CD4-positive, alpha-beta T cell treated with Interleukin-17A for 1 hour (primary cell): Measurements from ENCODE around the gene TSSK2.
"Not testable (repeated sequence)": the region's sequence is repeated elsewhere in the genome, so short reads cannot be mapped to it uniquely, and the experiment has no call there.

Source experiments
- DNase-seq: peaks from one replicate; pipeline ENCODE4 v3.0.0-alpha.2; 2020

Gene TSSK2

GRCh38 chr22:19130959-19131684 lies at the start of gene TSSK2:
Gene TSSK2, plus strand, starts transcription at chr22:19131308. Its CDS starts 92 bp downstream, at chr22:19131400.
- no peak for DNase-seq

GRCh38 chr22:19081351-19081750 lies 49.8 kb upstream of the TSSK2 start:
- no peak for DNase-seq

- DNase-seq = no peak
Observed at GRCh38 chr22:19082101-19082500, 49.0 kb upstream of the TSSK2 start.

- no peak for DNase-seq
Observed at GRCh38 chr22:19082793-19083192, 48.3 kb upstream of the TSSK2 start.

GRCh38 chr22:19084126-19084525 lies 47.0 kb upstream of the TSSK2 start:
- not testable (repeated sequence) for DNase-seq

- not testable (repeated sequence) for DNase-seq
Observed at GRCh38 chr22:19084586-19084985, 46.5 kb upstream of the TSSK2 start.

- DNase-seq = no peak
Observed at GRCh38 chr22:19085233-19085718, 45.8 kb upstream of the TSSK2 start.

GRCh38 chr22:19086417-19086816 lies 44.7 kb upstream of the TSSK2 start:
- DNase-seq = no peak

- no peak for DNase-seq
Observed at GRCh38 chr22:19086896-19087295, 44.2 kb upstream of the TSSK2 start.

- DNase-seq = no peak
Observed at GRCh38 chr22:19088866-19089595, 42.1 kb upstream of the TSSK2 start.

GRCh38 chr22:19090183-19090582 lies 40.9 kb upstream of the TSSK2 start:
- no peak for DNase-seq

- DNase-seq = no peak
Observed at GRCh38 chr22:19090586-19091127, 40.5 kb upstream of the TSSK2 start.

- DNase-seq = no peak
Observed at GRCh38 chr22:19092725-19093124, 38.4 kb upstream of the TSSK2 start.

GRCh38 chr22:19094393-19094997 lies 36.6 kb upstream of the TSSK2 start:
- DNase-seq = no peak

- DNase-seq = no peak
Observed at GRCh38 chr22:19096555-19096954, 34.6 kb upstream of the TSSK2 start.

GRCh38 chr22:19097518-19097917 lies 33.6 kb upstream of the TSSK2 start:
- DNase-seq = no peak

- no peak for DNase-seq
Observed at GRCh38 chr22:19098157-19098556, 33.0 kb upstream of the TSSK2 start.

GRCh38 chr22:19103880-19104821 lies 27.0 kb upstream of the TSSK2 start:
- no peak for DNase-seq

- no peak for DNase-seq
Observed at GRCh38 chr22:19105456-19105855, 25.7 kb upstream of the TSSK2 start.

- DNase-seq = peak; percentile 67
Observed at GRCh38 chr22:19105867-19106802, 25.0 kb upstream of the TSSK2 start.
